Activated T-helper 1 cell treated with Interleukin-2 at 50 U/mL for 16 hours (primary cell): ENCODE measurements around the gene SERPINE2.

ENCODE experiments used
- DNase-seq: peaks from one replicate; pipeline ENCODE4 v3.0.0-alpha.2; 2020; ENCODE audit warnings: low read depth

The SERPINE2 gene

GRCh38 chr2:223972656-223973102 is 66.4 kb downstream of the SERPINE2 start:
- no peak for DNase-seq

- no peak for DNase-seq
Observed at GRCh38 chr2:223971731-223972130, 67.4 kb downstream of the SERPINE2 start.

- no peak for DNase-seq
Observed at GRCh38 chr2:223970343-223971128, 68.5 kb downstream of the SERPINE2 start.

GRCh38 chr2:223969856-223970255 is 69.2 kb downstream of the SERPINE2 start:
- DNase-seq: no peak

DNA sequence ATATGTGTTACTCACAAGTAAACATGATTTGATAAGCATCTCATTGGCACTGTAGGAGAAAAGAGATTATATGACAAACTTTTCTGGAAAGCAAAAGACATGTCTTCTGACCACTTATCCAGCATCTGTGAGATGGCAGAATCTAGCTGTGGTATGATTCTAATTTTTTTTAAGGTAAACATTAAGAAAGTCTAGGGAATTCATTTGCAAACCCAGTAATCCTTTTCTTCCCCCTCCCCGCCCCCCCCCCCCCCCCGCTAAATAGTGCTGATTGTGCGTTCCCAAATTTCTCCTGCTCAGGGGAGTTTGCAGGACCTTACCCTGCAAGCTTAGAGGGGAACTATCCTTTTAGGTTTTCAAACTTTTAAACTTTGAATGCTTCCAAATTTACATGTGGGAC is 69.8 kb downstream of the SERPINE2 start:
- no peak for DNase-seq

DNA sequence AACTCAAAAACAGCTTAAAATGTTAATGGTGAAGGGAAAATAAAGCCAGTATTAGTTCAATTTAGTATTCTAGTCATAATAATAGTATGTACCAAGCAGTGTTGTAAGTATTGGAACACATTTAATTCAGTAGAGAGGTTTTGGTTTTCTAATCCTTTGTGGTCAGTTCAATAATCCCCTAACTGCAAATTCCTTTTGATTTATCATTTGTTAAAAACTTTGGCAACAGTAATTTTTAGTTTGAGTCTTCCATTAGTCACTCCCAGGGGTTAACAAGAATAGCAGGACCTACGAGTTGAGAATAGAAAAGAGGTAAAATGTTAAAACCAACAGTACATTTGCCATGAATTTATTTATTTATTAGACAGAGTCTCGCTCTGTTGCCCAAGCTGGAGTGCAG is 71.1 kb downstream of the SERPINE2 start:
- DNase-seq: no peak

DNA sequence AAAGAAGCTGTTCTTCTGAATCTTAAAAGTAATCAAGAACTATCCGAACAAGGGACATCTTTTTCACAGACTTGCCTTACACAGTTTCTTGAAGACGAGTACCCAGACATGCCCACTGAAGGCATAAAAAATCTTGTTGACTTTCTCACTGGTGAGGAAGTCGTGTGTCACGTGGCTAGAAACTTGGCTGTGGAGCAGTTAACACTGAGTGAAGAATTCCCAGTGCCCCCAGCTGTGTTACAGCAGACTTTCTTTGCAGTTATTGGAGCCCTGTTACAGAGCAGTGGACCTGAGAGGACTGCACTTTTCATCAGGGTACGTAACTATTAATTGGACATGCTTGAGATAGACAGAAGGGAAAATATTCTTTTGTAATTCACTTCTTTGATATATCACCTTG is 79.4 kb downstream of the SERPINE2 start:
- no peak for DNase-seq

GRCh38 chr2:223957092-223957851 is 81.8 kb downstream of the SERPINE2 start, which contains the start of gene MRPL44:
Gene MRPL44, plus strand, starts transcription at chr2:223957463. Its CDS starts 10 bp downstream, at chr2:223957473.
- peak; percentile 95 for DNase-seq

DNA sequence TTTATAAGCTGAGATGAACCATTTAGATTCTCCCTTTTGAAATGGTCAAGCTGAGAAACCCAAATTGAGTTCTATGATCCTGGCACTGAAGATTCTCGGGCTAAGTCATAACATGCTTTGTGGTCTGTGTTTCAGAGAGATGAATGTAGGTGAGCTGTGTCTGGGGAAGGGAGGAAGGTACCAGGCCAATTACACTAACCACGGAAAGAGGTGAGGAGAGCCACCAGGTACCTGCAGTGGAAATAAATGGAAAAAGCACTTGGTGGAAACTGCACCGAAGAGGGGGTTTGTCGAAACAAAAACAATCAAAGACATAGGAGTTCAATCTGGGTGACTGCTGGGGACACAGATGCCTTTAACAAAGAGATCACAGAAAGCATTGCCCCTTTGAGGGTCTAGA is 82.8 kb downstream of the SERPINE2 start:
- no peak for DNase-seq

GRCh38 chr2:223954401-223954800 is 84.7 kb downstream of the SERPINE2 start:
- no peak for DNase-seq

DNA sequence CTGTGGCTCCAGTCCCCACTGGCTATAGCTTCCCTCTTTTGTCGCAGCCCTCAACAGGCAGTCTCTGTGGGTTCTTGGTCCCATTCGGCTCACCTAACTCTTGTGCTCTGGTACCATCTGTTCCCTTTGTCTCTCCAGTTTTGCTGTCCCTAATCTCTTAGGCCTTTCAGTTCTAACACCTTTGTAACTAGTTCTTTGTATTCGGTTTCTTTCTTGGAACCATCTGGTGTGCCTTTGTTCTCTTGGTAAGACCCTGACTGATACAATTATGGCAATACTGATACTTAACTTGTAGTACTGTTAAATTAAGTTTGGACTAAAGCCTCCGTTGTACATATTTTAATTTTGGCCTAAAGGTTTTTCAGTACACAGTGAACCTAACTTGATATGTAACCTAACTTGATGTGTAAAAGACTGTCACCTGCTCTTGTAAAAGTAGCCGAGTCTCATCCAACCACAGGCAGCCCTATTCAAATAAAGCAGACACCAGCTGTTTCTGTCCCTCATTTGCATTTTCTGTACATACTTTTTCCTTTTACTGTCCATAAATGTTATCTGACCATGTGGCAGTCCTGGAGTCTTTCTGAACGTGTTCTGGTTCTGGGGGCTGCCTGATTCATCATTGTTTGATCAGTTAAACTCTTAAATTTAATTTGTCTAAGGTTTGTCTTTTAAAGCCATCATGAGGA is 86.7 kb downstream of the SERPINE2 start:
- no peak for DNase-seq

- DNase-seq: no peak
Observed at GRCh38 chr2:223950448-223951347, 88.4 kb downstream of the SERPINE2 start.

DNA sequence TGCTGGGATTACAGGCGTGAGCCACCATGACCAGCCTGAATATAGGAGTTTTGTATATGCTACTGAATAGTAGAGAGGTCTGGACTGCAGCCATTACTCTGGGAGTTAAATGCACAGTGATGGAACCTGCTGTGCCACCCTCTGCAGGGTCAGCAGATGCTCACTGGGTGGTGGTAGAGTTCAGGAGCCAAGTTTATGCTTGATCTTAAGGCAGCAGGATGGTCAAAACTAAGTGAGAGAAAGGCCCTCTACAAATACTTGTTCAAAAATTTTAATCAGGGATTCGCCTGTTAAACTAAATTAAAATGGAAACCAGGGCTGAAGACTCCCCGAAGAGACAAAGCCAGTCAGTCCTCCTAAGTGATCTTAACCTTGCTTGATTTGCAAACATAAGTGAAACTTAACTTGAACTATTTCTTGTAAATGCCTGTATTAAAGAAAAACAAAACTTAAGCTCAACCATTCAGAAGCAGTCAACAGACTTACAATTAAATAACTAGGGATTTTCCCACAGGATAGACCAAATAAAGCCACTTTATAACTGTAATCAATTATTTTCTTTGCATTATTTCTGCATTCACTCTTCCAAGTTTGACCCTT is 89.7 kb downstream of the SERPINE2 start:
- DNase-seq: no peak

GRCh38 chr2:223947711-223948205 is 91.3 kb downstream of the SERPINE2 start:
- DNase-seq: no peak

GRCh38 chr2:223945755-223946154 is 93.3 kb downstream of the SERPINE2 start:
- no peak for DNase-seq

DNA sequence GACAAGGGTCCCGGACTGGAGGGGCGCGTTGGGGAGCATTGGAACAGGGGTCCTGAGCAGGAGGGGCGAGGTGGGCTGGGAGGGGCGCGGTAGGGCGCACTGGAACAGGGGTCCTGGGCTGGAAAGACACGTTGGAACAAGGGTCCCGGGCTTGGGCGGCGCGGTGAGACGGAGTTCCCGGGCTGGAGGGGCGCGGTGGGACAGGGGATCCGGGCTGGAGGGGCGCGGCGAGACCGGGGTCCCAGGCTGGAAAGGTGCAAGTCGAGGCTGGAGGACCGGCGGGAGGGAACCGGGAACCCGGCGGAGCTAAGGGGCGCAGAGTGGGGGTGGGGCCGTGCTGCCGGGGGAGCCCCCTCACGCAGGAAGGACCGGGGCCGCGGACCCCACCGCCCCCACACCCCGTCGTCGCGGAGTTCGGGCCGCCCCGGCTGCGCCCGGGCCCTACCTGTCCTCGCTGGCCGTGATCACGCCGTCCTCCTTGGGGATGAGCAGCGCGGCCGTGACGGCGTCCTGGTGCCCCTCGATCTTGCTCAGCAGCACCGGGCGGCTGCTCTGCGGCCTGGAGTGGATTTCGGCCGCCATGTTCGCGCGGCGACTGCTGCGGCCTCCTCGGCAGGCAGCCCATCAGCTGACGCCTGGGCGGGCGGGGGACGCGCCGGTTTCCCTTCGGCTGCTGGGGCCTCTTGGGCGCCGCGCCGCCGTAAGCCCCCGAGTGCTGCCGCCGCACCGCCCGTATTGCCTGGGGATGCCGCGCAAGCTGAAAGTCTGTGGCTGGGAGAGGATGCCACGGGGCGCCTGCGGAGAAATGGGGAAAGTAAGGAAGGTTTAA is 94.2 kb downstream of the SERPINE2 start, which contains the start of gene WDFY1:
Gene WDFY1, minus strand, starts transcription at position 633 of the 829 bp plus-strand sequence. Its CDS starts 51 bp downstream, at position 582.
- peak; percentile 66 for DNase-seq

DNA sequence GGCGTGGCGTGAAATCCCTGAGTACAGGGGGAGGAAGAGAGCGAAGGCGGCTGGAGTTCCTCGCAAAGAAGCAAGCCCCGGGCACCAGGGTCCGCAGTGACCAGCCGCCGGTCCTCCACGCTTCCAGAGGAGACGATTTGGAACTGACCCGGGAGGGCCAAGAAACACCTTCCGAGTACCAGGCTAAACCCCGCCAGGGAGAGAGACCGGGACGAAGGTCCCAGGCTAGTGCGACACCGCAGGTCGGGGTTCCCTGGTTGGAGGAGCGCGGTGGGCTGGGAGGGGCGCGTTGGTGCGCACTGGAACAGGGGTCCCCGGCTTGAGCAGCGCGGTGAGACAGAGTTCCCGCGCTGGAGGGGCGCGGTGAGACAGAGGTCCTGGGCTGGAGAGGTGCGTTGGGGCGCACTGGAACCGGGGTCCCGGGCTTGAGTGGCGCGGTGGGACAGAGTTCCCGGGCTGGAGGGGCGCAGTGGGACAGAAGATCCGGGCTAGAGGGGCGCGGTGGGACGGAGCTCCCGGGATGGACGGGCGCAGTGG is 94.9 kb downstream of the SERPINE2 start:
- no peak for DNase-seq

- DNase-seq: no peak
Observed at GRCh38 chr2:223943561-223944008, 95.5 kb downstream of the SERPINE2 start.

GRCh38 chr2:223943135-223943534 is 96.0 kb downstream of the SERPINE2 start:
- DNase-seq: no peak
